Left lung (tissue), 10 donors: ENCODE measurements around the gene NR2F1. TPM values are rescaled to one million over a fixed set of nuclear protein-coding genes. Genes with fewer than 3 reads are reported as not detected.

ENCODE experiments used
- ATAC-seq: fragments of 200-7000 bp; cut with Tn5 transposase; one replicate; pipeline ENCODE4 v1.9.1; 2020; ENCODE audit warnings: moderate library complexity
- DNase-seq, 4 donors: peaks; one replicate each; pipeline ENCODE4 v3.0.0-alpha.2; 2013 to 2020
- H3K27ac ChIP-seq, 2 donors: fragments of 200-600 bp; sonication (generic) in 1 of 2; one replicate each; pipeline versions ENCODE4 v1.5.0 to v1.8.0; 2020 to 2021
- H3K27me3 ChIP-seq, 2 donors: fragments of 200-600 bp; sonication (generic) in 1 of 2; one replicate each; pipeline versions ENCODE4 v1.5.0 to v1.8.0; 2020 to 2021
- H3K36me3 ChIP-seq, 2 donors: fragments of 200-600 bp; sonication (generic) in 1 of 2; one replicate each; pipeline versions ENCODE4 v1.5.0 to v1.8.0; 2020 to 2021
- H3K4me1 ChIP-seq, 2 donors: fragments of 200-600 bp; one replicate each; pipeline ENCODE4 v1.8.0; 2021
- H3K4me3 ChIP-seq, 2 donors: fragments of 200-600 bp; sonication (generic) in 1 of 2; one replicate each; pipeline versions ENCODE4 v1.5.0 to v1.8.0; 2020 to 2021; ENCODE audit warnings: mild to moderate bottlenecking in 1 of 2
- H3K9me3 ChIP-seq, 2 donors: fragments of 200-600 bp; sonication (generic) in 1 of 2; one replicate each; pipeline versions ENCODE4 v1.5.0 to v1.8.0; 2020 to 2021
- CTCF ChIP-seq, 2 donors: fragments of 200-600 bp; sonication (generic) in 1 of 2; IDR thresholded peaks; one replicate each; pipeline versions ENCODE4 v1.5.0 to v1.8.0; 2021; ENCODE audit warnings: antibody characterized with exemption in 2 of 2
- intact Hi-C, 2 donors: fragments of 100-400 bp; cut with DNase I; formaldehyde crosslinking; loops; one replicate each; pipeline versions ENCODE4 v1.11.2 to v1.14.2; 2022
- polyA plus RNA-seq, 6 donors: library from polyadenylated mRNA; unstranded; fragments of 120-200 nt; gene quantifications; one replicate each; pipeline ENCODE4 v1.2.1, GENCODE V29; 2013; ENCODE audit not compliant: insufficient read length in 6 of 6
- total RNA-seq, 2 donors: library from RNA; stranded (reverse); fragmentation: NEBNext Ultra II Directional; extraction: Animal tissue kit (Norgen Biotek cat#: 25700); gene quantifications; one replicate each; pipeline ENCODE4 v1.2.1, GENCODE V29; 2021
- donor health status: DM: no; HTN: yes; CAD: no.
- donor health status: DM: no; HTN: no; CAD: no.

Gene NR2F1
- total and polyA plus RNA-seq, 8 donors: 50.7 to 240 (median 181) TPM

- Histone ChIP-seq H3K9me3 (no peaks in the 10 kb centered on the region), H3K4me1 (peaks cover 7 to 41% of the 10 kb centered on the region in 2 donors), H3K27ac (peak overlapping the region in 1 of 2 donors; percentile 21), H3K36me3 (no peaks in the 10 kb centered on the region), H3K27me3 (peaks cover 71 to 100% of the 10 kb centered on the region in 2 donors), H3K4me3 (no peak overlapping the region)
- DNase-seq (no peak), ATAC-seq (no peak)
- TF ChIP-seq CTCF (IDR thresholded peaks at IDR 0.05): no peak
- intact Hi-C loops: no loop called here
These were observed 8.3 kb upstream of the NR2F1 start for GRCh38 chr5:93574491-93575305.

- TF ChIP-seq CTCF (IDR thresholded peaks at IDR 0.05): no peak
- Histone ChIP-seq H3K27me3 (peaks cover 69 to 100% of the 10 kb centered on the region in 2 donors), H3K9me3 (no peaks in the 10 kb centered on the region), H3K4me3 (no peak overlapping the region), H3K27ac (no peak overlapping the region), H3K4me1 (peaks cover 11 to 43% of the 10 kb centered on the region in 2 donors), H3K36me3 (no peaks in the 10 kb centered on the region)
- intact Hi-C loops: no loop called here
- ATAC-seq (no peak), DNase-seq (no peak)
These were observed 7.3 kb upstream of the NR2F1 start for GRCh38 chr5:93575461-93576414.

GRCh38 chr5:93576994-93577853 is 5.8 kb upstream of the NR2F1 start:
- intact Hi-C loops: no loop called here
- Histone ChIP-seq H3K4me3 (no peak overlapping the region), H3K9me3 (no peaks in the 10 kb centered on the region), H3K4me1 (peaks cover 11 to 39% of the 10 kb centered on the region in 2 donors), H3K36me3 (no peaks in the 10 kb centered on the region), H3K27me3 (peaks cover 57 to 97% of the 10 kb centered on the region in 2 donors), H3K27ac (peak overlapping the region; percentile 77 to 92)
- ATAC-seq: no peak
- DNase-seq: no peak
- TF ChIP-seq CTCF (IDR thresholded peaks at IDR 0.05): no peak

DNA sequence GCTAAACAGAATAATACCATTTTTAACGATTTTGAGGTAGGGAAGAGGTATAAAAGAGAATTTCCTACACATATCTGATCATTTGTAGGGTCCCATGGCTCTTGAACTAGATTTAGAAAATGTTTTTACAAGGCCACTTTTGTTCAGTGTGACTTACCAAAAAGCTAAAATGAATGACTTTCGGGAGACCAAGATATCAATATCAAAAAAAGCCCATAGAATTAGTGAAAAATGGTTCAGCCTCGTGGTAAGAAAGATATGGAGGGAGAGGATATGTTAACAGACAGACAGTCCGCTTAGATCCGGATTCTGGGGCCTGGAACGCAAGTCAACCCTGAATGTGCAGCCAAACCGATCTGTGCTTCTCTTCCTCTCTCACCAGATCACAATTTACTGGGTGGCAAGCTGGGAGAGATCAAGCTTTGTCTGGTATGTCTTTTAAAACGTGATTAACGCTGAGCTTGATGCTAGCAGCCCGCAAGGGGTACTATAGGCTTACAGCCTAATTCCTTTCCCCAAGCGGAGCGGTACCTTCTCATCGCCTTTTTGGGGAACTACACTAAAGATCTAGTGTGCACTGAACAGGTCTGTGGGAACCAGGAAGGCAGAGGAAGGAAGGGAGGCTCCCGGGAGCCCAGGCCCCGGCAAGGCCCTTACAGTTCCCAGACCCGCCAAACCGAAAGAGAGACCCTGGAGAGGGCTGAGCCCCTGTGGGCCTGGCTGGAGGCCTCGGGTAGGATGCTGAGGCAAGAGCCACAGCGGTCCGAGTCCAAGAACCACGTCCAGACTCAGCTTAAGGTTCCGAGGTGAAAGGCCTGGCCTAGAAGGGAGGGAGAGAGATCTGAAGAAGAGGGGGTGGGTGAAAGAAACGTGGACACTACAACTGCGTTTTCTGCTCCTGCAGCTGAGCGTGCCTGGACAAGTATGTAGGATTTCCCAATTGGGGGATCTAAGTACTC is 4.9 kb upstream of the NR2F1 start:
- intact Hi-C loops: no loop called here
- H3K4me1 ChIP-seq: peaks cover 11 to 30% of the 10 kb centered on the region in 2 donors
- no peaks in the 10 kb centered on the region for H3K36me3 ChIP-seq
- peak overlapping the region; percentile 77 to 92 for H3K27ac ChIP-seq
- no peaks in the 10 kb centered on the region for H3K9me3 ChIP-seq
- peak overlapping the region in 1 of 2 donors; percentile 45 for H3K4me3 ChIP-seq
- TF ChIP-seq CTCF (IDR thresholded peaks at IDR 0.05): no peak
- peaks cover 56 to 97% of the 10 kb centered on the region in 2 donors for H3K27me3 ChIP-seq
- ATAC-seq: no peak
- DNase-seq: no peak
